D721Med (cell line): ENCODE data around the gene PLD3.

Experiments
- DNase-seq: peaks from one replicate; pipeline ENCODE4 v3.0.0; 2011; ENCODE audit warnings: low spot score; ENCODE audit not compliant: insufficient read length
- FAIRE-seq: peaks from 2 replicates; lab custom pipeline; 2011; peaks lifted over from hg19 to GRCh38; lab: Jason Lieb, UNC
- TF ChIP-seq, protein P1 (sequence below): IDR thresholded peaks from 2 replicates; pipeline ENCODE4 v1.5.1; 2012; ENCODE audit warnings: mild to moderate bottlenecking, control low read depth; ENCODE audit not compliant: insufficient read depth; ENCODE audit errors: missing control alignments

The PLD3 gene

GRCh38 chr19:40356681-40357595, 8.4 kb downstream of the PLD3 start:
- DNase-seq (no peak), FAIRE-seq (no peak)
- TF ChIP-seq, protein P1, sequence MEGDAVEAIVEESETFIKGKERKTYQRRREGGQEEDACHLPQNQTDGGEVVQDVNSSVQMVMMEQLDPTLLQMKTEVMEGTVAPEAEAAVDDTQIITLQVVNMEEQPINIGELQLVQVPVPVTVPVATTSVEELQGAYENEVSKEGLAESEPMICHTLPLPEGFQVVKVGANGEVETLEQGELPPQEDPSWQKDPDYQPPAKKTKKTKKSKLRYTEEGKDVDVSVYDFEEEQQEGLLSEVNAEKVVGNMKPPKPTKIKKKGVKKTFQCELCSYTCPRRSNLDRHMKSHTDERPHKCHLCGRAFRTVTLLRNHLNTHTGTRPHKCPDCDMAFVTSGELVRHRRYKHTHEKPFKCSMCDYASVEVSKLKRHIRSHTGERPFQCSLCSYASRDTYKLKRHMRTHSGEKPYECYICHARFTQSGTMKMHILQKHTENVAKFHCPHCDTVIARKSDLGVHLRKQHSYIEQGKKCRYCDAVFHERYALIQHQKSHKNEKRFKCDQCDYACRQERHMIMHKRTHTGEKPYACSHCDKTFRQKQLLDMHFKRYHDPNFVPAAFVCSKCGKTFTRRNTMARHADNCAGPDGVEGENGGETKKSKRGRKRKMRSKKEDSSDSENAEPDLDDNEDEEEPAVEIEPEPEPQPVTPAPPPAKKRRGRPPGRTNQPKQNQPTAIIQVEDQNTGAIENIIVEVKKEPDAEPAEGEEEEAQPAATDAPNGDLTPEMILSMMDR: no peak

GRCh38 chr19:40357640-40358039, 9.1 kb downstream of the PLD3 start:
- DNase-seq: no peak
- no peak for FAIRE-seq

GRCh38 chr19:40358773-40359172, 10.3 kb downstream of the PLD3 start:
- FAIRE-seq: no peak
- TF ChIP-seq, protein P1: no peak
- DNase-seq: no peak

More at GRCh38 chr19:40357640-40358039, 9.1 kb downstream of the PLD3 start:
- TF ChIP-seq, protein P1: no peak

DNA sequence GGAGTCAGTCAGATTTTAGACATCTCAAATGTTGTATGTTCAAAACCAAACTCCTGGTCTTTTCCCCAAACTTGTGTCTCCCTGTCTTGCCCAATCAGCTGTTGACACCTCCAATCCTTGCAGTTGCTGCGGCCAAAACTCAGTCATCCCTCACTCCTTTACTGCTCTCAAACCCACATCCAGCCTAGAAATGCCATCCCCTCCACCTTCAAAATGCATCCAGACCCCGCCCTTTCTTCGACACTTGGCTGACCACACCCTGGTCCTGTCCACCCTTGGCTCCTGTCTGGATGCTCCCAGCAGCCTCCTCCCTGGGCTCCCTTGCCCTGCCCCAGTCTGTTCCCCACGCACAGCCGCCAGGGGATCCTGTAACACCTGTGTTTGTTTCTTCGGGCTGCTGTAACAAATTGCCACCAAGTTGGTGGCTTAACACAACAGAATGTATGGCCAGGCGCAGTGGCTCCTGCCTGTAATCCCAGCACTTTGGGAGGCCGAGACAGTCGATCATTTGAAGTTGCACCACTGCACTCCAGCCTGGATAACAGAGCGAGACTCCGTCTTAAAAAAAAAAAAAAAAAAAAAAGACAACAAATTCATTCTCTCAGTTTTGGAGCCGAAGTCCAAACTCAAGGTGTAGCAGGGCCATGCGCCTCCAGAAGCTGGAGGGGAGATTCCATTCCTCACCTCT, 11.7 kb downstream of the PLD3 start:
- DNase-seq (no peak), FAIRE-seq (no peak)
- TF ChIP-seq, protein P1: no peak

DNA sequence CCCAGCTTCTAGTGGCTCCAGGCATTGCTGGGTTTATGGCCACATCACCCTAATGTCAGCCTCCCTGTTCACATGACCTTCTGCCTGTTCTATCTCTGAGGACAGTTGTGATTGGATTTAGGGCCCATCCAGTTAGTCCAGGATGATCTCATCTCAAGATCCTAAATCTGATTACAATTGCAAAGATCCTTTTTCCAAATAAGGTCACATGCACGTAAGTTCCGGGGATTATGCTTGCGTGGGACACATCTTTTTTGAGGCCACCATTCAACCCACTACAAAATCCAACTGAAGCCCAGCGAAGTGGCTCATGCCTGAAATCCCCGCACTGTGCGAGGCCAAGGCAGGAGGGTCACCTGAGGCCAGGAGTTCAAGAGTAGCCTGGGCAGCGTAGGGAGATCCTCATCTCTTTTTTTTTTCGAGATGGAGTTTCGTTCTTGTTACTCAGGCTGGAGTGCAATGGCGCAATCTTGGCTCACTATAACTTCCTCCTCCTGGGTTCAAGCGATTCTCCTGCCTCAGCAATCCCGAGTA, 12.3 kb downstream of the PLD3 start:
- no peak for FAIRE-seq
- TF ChIP-seq, protein P1: no peak
- DNase-seq: no peak

DNA sequence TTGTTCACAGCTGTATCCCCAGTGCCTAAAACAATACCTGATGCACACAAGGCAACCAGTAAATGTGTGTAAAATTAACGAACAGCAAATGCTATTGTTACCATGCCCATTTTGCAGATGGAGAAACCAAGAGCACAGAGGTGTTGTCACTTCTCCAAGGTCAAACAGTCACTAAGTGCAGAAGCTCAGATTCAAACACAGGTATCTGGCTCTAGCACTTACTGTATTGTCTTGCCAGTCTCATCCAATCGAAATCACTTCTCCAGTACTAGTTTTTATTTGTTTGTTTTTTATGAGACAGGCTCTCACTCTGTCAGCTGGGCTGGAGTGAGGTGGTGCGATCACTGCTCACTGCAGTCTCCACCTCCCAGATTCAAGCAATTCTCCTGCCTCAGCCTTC, 13.7 kb downstream of the PLD3 start:
- DNase-seq: no peak
- FAIRE-seq: no peak
- TF ChIP-seq, protein P1: no peak
